Measurements from ENCODE around the gene EDA. TPM values are rescaled to one million over a fixed set of nuclear protein-coding genes. Genes with fewer than 3 reads are reported as not detected.

EDA gene
- total RNA-seq, 1 donor from 2014 or later, result 1.1 TPM

GRCh38 chrX:70039758-70040157, 423.8 kb downstream of the EDA start:
- Mint-ChIP-seq H3K9me3 (ENCODE audit: low read depth) (peaks cover 14% of the 10 kb centered on the region), H3K27ac (ENCODE audit: unreplicated experiment) (no peak overlapping the region), H3K27me3 (ENCODE audit: low read depth) (no peaks in the 10 kb centered on the region), H3K4me3 (ENCODE audit: unreplicated experiment) (no peak overlapping the region), H3K36me3 (ENCODE audit: low read depth) (no peaks in the 10 kb centered on the region), H3K4me1 (ENCODE audit: low read depth) (peaks cover 6% of the 10 kb centered on the region)
- no peak for TF ChIP-seq CTCF (IDR thresholded peaks at IDR 0.05)
- DNase-seq (ENCODE audit: low spot score), result no peak

- TF ChIP-seq CTCF (IDR thresholded peaks at IDR 0.05), result no peak
- H3K27ac Mint-ChIP-seq (ENCODE audit: unreplicated experiment), result no peak overlapping the region
- H3K27me3 Mint-ChIP-seq (ENCODE audit: low read depth), result no peaks in the 10 kb centered on the region
- H3K4me3 Mint-ChIP-seq (ENCODE audit: unreplicated experiment), result no peak overlapping the region
- H3K36me3 Mint-ChIP-seq (ENCODE audit: low read depth), result no peaks in the 10 kb centered on the region
- DNase-seq (ENCODE audit: low spot score), result no peak
- H3K9me3 Mint-ChIP-seq (ENCODE audit: low read depth), result peaks cover 13% of the 10 kb centered on the region
- H3K4me1 Mint-ChIP-seq (ENCODE audit: low read depth), result peaks cover 12% of the 10 kb centered on the region
These were observed 426.1 kb downstream of the EDA start for GRCh38 chrX:70041993-70042392.

- Mint-ChIP-seq H3K36me3 (ENCODE audit: low read depth) (no peaks in the 10 kb centered on the region), H3K27me3 (ENCODE audit: low read depth) (no peaks in the 10 kb centered on the region), H3K27ac (ENCODE audit: unreplicated experiment) (no peak overlapping the region), H3K9me3 (ENCODE audit: low read depth) (peaks cover 13% of the 10 kb centered on the region), H3K4me3 (ENCODE audit: unreplicated experiment) (no peak overlapping the region), H3K4me1 (ENCODE audit: low read depth) (peaks cover 19% of the 10 kb centered on the region)
- TF ChIP-seq CTCF (IDR thresholded peaks at IDR 0.05), result no peak
- DNase-seq (ENCODE audit: low spot score), result no peak
These were observed 426.8 kb downstream of the EDA start for GRCh38 chrX:70042399-70043371.

- no peak for DNase-seq (ENCODE audit: low spot score)
- Mint-ChIP-seq H3K27me3 (ENCODE audit: low read depth) (no peaks in the 10 kb centered on the region), H3K36me3 (ENCODE audit: low read depth) (no peaks in the 10 kb centered on the region), H3K4me1 (ENCODE audit: low read depth) (peaks cover 26% of the 10 kb centered on the region), H3K4me3 (ENCODE audit: unreplicated experiment) (no peak overlapping the region), H3K9me3 (ENCODE audit: low read depth) (peaks cover 18% of the 10 kb centered on the region), H3K27ac (ENCODE audit: unreplicated experiment) (no peak overlapping the region)
- TF ChIP-seq CTCF (IDR thresholded peaks at IDR 0.05), result no peak
These were observed 427.8 kb downstream of the EDA start for GRCh38 chrX:70043685-70044084.

- Mint-ChIP-seq H3K4me3 (ENCODE audit: unreplicated experiment) (no peak overlapping the region), H3K27ac (ENCODE audit: unreplicated experiment) (peak overlapping the region; percentile 47), H3K36me3 (ENCODE audit: low read depth) (no peaks in the 10 kb centered on the region), H3K4me1 (ENCODE audit: low read depth) (peaks cover 26% of the 10 kb centered on the region), H3K9me3 (ENCODE audit: low read depth) (peaks cover 16% of the 10 kb centered on the region), H3K27me3 (ENCODE audit: low read depth) (no peaks in the 10 kb centered on the region)
- DNase-seq (ENCODE audit: low spot score), result no peak
- TF ChIP-seq CTCF (IDR thresholded peaks at IDR 0.05), result no peak
These were observed 428.8 kb downstream of the EDA start for GRCh38 chrX:70044541-70045245.

Measured in chondrocyte (in vitro differentiated cells).